DOHH2 (cell line): ENCODE results near the gene GOLM1.

Experiments
- CTCF ChIP-seq: fragments of 200-600 bp; sonication (generic); IDR thresholded peaks from one replicate; pipeline ENCODE4 v1.5.1; 2014; ENCODE audit warnings: antibody characterized with exemption, mild to moderate bottlenecking, low read depth, low read length; ENCODE audit not compliant: poor library complexity, severe bottlenecking
- EZH2phosphoT487 ChIP-seq: fragments of 200-600 bp; sonication (generic); IDR thresholded peaks from 2 replicates; pipeline ENCODE4 v1.6.1; 2017; ENCODE audit warnings: borderline replicate concordance, mild to moderate bottlenecking, antibody characterized with exemption, low read length, moderate library complexity, mixed read lengths

GRCh38 chr9:86093788-86094555, 5.4 kb downstream of the GOLM1 start:
- TF ChIP-seq CTCF: no peak
- no peak for TF ChIP-seq EZH2phosphoT487
